ENCODE results near the gene SMG7. TPM values are rescaled to one million over a fixed set of nuclear protein-coding genes. Genes with fewer than 3 reads are reported as not detected.

SMG7 gene
- total RNA-seq, 1 donor from 2014 or later, result 66.2 TPM

DNA sequence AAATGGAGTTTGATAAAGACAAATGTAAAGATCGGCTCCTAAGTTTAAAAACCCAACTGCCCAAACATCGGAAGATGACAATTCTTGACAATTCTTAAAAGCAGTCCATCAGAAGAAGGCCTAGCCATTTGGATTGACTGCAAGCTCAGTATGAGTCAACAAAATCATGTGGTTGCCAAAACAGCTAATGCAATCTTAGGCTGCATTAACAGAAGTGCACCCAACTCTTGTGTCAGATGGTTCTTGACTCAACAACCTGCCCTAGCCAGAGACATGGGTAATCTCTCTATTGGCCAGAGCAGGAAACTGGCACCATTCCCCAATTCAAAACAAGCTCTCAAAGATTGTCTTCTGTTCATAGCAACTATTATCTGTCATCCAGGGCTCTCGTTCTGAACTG, 127.8 kb downstream of the SMG7 start:
- TF ChIP-seq, protein P1, sequence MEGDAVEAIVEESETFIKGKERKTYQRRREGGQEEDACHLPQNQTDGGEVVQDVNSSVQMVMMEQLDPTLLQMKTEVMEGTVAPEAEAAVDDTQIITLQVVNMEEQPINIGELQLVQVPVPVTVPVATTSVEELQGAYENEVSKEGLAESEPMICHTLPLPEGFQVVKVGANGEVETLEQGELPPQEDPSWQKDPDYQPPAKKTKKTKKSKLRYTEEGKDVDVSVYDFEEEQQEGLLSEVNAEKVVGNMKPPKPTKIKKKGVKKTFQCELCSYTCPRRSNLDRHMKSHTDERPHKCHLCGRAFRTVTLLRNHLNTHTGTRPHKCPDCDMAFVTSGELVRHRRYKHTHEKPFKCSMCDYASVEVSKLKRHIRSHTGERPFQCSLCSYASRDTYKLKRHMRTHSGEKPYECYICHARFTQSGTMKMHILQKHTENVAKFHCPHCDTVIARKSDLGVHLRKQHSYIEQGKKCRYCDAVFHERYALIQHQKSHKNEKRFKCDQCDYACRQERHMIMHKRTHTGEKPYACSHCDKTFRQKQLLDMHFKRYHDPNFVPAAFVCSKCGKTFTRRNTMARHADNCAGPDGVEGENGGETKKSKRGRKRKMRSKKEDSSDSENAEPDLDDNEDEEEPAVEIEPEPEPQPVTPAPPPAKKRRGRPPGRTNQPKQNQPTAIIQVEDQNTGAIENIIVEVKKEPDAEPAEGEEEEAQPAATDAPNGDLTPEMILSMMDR (IDR thresholded peaks at IDR 0.05; ENCODE audit: partially characterized antibody, unreplicated experiment), result no peak
- H3K4me3 Mint-ChIP-seq (ENCODE audit: unreplicated experiment), result no peak overlapping the region
- peaks cover 5% of the 10 kb centered on the region for H3K36me3 Mint-ChIP-seq (ENCODE audit: unreplicated experiment)

DNA sequence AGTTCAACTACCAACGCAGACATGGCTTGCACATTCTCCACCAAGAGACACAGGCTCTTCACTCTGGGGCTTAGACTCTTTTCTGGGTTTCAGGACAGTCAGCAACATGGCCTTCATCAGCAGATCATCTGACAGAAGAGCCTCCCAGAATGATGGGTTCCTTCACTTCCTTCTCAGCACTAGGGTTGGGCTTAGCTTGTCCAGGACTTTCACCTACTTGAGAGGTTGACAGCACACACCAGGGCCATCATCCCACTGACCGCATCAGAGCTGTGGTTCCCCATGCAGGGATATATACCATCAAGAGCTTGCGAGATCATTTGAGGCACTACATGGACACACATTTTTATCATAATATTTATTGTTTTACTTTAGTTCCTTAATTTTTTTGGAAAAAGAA, 128.3 kb downstream of the SMG7 start:
- DNase-seq, result no peak
- TF ChIP-seq, protein P1 (IDR thresholded peaks at IDR 0.05; ENCODE audit: partially characterized antibody, unreplicated experiment), result no peak
- Mint-ChIP-seq H3K36me3 (ENCODE audit: unreplicated experiment) (peaks cover 5% of the 10 kb centered on the region), H3K9me3 (ENCODE audit: unreplicated experiment) (no peaks in the 10 kb centered on the region), H3K4me3 (ENCODE audit: unreplicated experiment) (no peak overlapping the region), H3K4me1 (ENCODE audit: low read depth, unreplicated experiment) (peaks cover 18% of the 10 kb centered on the region), H3K27ac (ENCODE audit: unreplicated experiment) (no peak overlapping the region), H3K27me3 (ENCODE audit: unreplicated experiment) (peaks cover 3% of the 10 kb centered on the region)

More for the DNA sequence above, 127.8 kb downstream of the SMG7 start:
- H3K27ac Mint-ChIP-seq (ENCODE audit: unreplicated experiment), result no peak overlapping the region
- H3K4me1 Mint-ChIP-seq (ENCODE audit: low read depth, unreplicated experiment), result peaks cover 18% of the 10 kb centered on the region
- peaks cover 3% of the 10 kb centered on the region for H3K27me3 Mint-ChIP-seq (ENCODE audit: unreplicated experiment)
- no peaks in the 10 kb centered on the region for H3K9me3 Mint-ChIP-seq (ENCODE audit: unreplicated experiment)
- no peak for DNase-seq

DNA sequence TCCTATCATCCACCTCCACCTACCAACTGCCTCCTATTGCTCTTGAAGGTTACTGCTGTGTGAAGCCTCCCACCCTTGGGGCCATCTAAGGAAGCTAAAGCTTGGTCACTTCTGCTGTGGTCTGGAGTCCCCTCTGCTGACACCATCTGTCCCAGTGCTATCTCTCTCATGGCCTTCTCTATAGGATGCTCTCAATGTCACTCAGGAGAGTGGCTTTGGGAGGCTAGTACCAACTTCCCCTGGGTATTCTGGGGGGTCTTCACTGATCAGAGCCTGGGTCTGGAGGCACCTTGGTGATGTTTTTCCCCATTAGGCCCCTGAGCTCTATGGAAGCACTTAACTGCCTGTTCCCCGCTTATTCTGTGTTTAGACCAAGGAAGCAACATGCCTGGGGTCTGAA, 130.2 kb downstream of the SMG7 start:
- DNase-seq, result no peak
- TF ChIP-seq, protein P1 (IDR thresholded peaks at IDR 0.05; ENCODE audit: partially characterized antibody, unreplicated experiment), result no peak
- no peaks in the 10 kb centered on the region for H3K9me3 Mint-ChIP-seq (ENCODE audit: unreplicated experiment)
- H3K27ac Mint-ChIP-seq (ENCODE audit: unreplicated experiment), result no peak overlapping the region
- peaks cover 11% of the 10 kb centered on the region for H3K4me1 Mint-ChIP-seq (ENCODE audit: low read depth, unreplicated experiment)
- H3K4me3 Mint-ChIP-seq (ENCODE audit: unreplicated experiment), result no peak overlapping the region
- H3K36me3 Mint-ChIP-seq (ENCODE audit: unreplicated experiment), result peaks cover 5% of the 10 kb centered on the region
- peaks cover 3% of the 10 kb centered on the region for H3K27me3 Mint-ChIP-seq (ENCODE audit: unreplicated experiment)

Other genes starting within 250 kb of the SMG7 start
- gene NMNAT2, start 54.1 kb upstream of the SMG7 start, total RNA-seq (ENCODE audit: unreplicated experiment), result 76.4 TPM
- not detected for gene NCF2, start 118.0 kb downstream of the SMG7 start, total RNA-seq (ENCODE audit: unreplicated experiment)
- gene ARPC5, start 163.3 kb downstream of the SMG7 start, total RNA-seq (ENCODE audit: unreplicated experiment), result 92.0 TPM
- gene APOBEC4, start 180.8 kb downstream of the SMG7 start, total RNA-seq (ENCODE audit: unreplicated experiment), result not detected